GM11168 (cell line): ENCODE measurements around the gene ADSS2.
"Not testable (repeated sequence)": the region's sequence is repeated elsewhere in the genome, so short reads cannot be mapped to it uniquely, and the experiment has no call there.

Source experiments
- in situ Hi-C: fragments of 300-500 bp; cut with MboI; formaldehyde crosslinking; loops from one replicate; pipeline ENCODE4 v1.12.0; 2022; ENCODE audit warnings: low sequenced_read_pairs; ENCODE audit not compliant: unreplicated experiment

The ADSS2 gene

DNA sequence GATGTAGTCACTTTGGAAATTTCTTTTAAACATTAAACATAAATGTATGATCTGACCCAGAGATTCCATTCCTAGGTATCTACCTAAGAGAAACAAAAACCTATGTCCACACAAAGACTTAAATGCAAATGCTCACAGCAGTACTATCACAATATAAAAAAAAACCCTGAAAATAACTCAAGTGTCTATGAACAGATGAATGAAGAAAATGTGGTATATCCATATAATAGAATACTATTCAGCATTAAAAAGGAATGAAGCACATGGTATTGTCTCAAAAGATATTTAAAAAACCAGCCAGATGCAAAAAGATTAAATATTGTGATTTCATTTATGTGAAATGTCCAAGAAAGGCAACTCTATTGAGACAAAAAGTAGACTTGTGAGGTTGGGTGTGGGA lies 48.3 kb downstream of the ADSS2 start:
- in situ Hi-C loops: no loop called here

DNA sequence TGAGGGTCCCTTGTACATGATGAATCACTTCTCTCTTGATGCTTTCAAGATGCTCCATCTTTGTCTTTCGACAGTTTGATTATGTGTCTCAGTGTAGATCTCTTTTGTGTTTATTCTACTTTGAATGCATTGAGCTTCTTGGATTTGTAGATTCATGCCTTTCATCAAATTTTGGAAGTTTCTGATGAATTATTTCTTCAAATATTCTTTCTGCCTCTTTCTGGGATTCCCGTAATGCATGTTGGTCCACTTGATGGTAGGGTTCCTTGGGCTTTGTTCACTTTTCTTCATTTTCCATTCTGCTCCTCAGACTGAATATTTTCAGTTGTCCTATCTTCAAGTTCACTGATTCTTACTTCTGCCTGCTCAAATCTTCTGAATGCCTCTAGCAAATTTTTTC lies 50.7 kb downstream of the ADSS2 start:
- in situ Hi-C loops: no loop called here

DNA sequence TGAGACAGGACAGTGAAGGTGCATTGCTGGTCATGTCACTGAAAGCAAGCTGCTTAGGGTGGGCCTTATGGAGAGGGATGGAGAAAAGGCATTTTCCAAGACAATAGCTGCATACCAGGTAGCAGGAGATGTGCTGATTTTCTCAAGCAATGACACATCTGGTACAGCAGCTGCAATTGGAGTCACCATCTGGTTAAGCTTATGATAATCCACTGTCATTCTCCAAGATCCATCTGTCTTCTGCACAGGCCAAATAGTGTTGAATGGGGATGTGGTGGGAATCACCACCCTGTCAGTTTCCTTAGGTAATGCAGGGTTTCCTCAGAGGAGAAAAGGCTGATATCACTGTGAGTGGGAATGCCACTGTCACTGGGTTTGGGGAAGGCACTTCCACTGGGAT lies 54.6 kb downstream of the ADSS2 start:
- in situ Hi-C loops: no loop called here

DNA sequence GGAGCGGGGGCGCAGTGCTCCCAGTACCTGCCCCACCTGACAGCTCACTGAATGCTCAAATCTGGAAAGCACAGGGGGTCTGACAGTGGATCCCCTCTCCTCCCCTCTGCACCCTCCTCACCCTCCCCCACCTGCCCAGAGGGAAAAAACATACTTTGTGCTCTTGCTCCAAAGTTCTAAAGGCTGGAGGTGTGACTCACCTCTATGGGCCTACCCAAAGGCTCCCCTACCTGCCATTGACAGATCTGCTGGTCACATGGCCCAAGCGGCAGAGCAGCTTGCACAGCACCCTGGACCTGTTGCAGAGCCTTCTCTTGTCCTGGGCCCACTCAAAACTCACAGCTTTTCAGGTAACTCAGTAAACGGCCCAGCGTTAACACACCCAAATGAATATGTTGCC lies 55.7 kb downstream of the ADSS2 start:
- in situ Hi-C loops: no loop called here

DNA sequence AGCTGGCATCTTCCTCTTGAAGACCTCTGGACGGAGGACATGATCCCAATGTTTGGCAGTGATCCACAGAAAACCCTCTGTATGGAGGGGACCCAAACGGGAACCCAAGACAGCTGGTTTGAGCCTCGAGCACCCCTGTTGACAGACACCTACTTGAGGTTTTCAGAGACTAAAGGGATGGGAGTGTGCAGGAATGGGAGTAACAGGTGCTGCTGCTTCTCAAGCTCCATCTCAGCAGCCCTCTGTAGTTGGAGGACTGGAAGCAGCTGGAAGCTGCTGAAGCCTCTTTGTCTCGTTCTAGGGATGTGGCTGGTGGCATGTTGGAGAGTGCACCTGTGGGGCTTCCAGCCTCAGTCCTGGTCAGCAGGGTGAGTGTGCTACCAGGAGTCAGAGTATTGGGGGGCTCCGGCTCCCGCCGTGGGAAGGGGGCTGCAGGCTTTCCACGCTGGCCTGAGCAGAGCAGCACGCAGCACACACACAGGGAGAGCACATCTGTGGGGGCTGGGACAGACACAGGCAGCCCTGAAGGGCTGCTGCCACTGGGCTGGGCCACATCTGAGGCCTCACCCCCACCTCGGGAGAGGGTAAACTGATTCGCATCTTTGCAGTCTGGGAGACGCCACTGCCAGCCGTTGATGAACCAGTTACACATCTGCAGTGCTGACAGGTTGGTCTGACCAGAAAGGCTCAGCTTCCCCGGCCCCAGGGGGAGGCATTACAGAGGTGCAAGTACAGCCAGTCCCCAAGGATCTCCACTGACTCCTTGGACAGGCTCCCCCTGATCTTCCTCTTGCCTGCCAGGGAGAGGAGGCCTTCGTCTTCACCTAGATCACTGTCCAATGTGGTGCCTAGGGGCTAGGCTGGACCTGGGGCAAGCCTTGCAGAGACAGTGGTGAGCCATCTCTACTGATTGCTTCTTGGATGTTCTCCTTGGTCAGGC lies 56.6 kb downstream of the ADSS2 start:
- in situ Hi-C loops: no loop called here

DNA sequence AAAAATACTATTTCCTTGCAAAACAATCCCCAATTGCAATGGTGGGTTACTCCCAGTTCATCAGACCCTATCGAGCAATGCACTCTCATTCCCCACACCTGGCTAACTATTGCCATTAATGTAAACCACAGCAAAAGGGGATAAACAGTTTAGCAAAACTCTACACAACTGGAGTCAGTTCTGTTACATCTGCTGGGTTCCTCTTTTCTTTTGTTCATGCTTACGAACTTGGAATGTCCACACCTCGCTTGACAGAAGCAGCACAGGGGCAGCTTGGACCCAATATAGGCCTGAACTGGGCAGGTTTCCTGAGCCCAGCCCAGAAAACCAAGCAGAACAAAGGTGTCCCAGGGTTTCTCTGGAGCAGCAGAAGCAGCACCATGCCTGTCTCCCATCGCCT lies 57.4 kb downstream of the ADSS2 start:
- in situ Hi-C loops: no loop called here

DNA sequence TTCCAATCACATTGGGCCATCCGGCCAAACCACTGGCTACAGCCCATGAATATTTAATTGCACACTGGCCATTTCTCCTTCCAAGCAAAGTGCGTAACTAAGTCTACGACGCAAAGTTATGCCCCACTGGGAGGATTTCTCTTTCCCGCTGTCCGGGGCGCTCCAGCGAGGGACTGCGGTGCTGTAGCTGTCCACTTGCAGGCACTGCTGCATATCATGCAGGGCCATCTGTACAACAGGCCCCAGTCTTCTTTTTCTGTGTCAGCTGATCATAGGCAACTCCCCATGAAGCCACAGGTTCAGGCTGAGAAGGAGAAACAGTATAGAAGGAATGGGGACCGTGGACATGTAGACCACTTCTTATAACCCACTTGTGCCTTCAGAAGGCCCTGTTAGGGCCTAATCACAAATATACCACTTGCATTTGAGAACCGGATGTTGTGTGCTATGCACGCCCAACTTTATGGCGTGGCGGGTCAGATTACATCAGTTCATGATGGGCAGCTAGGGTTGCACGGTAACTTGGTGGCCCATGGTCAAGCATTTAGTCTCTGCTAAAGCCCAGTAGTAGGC lies 58.0 kb downstream of the ADSS2 start:
- in situ Hi-C loops: no loop called here

DNA sequence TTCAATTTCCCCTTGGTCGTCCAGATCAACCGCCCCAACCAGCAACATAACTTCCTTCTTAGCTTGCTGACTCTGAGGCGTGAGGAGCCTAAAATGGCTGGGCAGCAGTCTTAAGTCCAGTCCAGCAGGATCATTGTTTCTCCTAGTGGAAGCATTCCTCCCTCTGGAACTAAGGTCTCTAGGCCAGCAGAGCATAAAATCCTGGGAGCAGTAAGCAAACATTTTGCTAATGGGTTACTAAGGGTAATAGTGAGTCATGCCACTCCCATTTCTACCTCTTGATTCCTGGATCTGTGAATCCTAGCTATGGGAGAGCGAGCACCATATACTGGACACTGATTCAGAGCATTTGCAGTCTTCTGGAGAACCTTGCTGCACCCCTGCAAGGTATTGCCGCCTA lies 59.9 kb downstream of the ADSS2 start:
- in situ Hi-C loops: no loop called here

DNA sequence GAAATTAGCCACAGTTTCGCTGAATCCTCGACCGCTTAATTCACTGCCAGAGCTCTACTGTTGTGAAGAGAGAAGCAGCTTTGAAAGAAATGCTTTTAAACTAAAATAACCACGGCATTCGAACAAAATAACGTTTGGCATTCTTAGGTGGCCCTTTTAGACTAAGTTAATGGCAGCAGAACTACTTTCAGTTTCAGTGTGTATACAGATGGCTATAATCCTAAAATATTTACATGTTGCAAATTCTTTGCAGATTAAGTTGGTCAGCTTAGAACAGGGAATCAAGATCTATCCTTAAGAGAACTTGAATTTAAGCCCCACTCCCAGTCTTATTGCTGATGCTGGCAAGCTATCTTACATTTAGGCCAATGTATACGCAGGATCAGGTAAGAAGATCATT lies 62.7 kb downstream of the ADSS2 start:
- in situ Hi-C loops: no loop called here

DNA sequence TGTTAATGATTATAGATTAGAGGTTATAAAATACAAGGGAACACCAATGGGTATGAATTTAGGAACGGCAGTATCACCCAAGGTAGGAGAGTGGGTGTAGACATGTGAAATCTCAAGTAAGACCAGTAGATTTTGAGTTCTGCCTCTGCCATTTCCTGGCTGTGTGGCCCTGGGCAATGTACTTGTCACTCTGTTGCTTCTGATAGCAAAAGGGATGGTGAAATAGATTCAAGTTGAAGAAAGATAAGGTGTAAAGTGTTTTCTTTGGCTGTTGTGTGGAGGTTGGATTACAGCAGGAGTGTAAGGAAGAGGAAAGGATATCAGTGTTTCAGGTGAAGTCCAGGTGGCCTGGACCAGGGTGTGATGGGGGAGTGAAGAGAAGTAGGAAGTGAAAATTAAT lies 64.3 kb downstream of the ADSS2 start:
- in situ Hi-C loops: no loop called here

DNA sequence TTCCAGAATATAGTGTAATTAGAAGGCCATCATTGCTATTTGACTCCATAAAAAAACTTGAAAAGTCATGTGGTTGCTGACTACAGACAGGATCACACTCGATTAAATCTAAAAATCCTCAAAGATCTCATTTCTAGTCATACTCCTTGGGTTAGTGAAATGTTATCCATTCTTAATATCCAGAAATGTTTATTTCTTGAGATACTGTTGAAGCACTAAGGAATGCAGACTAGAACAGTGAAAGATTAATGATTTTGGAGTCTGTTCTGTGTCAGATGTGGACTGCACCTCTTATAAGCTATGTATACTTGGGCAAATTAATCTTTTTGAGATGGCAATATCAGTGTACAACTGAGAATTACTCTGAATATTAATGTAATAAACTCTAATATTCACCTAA lies 65.1 kb downstream of the ADSS2 start:
- in situ Hi-C loops: no loop called here

DNA sequence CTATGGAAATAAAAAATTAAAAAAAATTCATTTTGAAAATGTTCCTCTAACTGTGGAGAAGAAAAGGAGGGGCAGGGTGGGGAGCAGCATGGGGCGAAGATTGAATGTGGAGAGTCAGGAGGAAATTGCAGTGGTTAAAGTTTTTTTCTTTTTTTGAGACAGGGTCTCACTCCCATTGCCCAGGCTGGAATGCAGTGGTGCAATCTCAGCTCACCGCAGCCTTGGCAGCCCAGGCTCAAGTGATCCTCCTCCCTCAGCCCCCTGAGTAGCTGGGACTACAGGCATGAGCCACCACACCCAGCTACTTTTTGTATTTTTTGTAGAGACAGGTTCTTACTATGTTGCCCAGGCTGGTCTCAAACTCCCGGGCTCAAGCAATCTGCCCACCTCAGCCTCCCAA lies 67.6 kb downstream of the ADSS2 start:
- in situ Hi-C loops: no loop called here

DNA sequence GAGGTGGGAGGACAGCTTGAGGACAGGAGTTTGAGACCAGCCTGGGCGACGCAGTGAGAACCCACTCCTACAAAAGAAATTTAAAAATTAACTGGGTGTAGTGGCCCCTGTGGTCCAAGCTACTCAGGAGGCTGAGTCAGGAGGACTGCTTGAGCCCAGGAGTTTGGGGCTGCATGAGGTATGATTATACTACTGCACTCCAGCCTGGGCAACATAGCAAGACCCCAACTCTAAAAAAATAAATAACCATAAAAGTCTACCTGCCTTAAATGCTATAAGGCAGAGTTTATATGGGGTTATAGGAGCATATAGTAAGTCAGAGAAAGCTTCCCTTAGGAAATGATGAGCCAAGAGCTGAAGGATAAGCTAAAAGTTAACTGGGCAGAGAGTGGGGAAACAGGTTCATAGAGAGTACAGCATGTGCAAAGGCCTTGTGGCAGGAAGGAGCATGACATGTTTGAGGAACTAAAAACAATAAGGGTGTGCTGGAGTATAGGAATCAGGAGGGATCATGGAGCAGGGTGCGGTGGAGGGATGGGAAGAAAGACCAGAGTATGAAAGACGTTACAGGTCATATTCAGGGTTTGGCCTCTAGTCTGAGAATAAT lies 68.3 kb downstream of the ADSS2 start:
- in situ Hi-C loops: no loop called here

DNA sequence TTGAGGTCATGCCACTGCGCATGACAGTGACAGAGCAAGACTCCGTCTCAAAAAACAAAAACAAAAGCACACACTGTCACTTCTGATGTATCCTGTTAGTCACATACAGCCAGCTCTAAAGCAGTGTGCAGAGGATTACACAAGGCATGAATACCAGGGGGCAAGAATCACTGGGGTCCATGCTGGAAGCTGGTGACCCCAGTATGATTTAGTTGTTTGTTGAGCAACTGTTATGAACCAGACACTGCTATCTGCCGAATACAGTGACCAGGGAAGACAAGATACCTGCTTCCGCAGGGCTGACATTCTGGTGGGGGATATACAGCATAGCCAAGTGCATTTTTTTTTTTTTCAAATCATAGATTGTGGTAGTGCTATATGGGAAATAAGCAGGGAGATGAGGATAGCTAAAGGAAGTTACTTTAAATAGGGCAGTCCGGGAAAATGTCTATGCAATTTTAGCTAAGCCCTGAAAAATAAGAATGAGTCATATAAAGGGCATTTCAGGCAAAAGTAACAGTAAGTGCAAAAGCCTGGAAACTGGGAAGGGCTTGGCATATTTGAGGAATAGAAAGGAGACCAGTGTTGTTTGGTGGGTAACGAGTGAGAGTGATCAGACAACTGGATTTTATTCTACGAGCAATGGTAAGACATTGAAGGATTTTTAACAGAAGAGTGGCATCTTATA lies 69.7 kb downstream of the ADSS2 start:
- in situ Hi-C loops: no loop called here

DNA sequence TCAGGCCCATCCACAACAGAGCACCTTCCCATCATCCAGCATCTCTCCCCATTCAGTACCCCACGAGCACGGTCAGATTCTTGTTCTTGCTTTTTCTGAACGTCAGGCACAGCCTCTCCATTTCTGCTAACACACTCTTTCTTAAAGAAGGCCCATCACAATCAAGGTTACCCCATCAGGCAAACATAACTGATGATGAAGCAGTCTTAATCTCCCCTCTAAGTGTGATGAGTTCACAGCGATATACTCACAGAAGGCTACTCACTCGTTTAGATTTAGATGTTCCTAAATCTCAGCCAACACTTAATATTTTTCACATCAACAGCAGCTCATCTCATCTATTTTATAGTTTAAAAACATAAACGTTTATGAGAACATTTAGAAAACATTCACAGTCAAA lies 75.6 kb downstream of the ADSS2 start:
- in situ Hi-C loops: no loop called here

DNA sequence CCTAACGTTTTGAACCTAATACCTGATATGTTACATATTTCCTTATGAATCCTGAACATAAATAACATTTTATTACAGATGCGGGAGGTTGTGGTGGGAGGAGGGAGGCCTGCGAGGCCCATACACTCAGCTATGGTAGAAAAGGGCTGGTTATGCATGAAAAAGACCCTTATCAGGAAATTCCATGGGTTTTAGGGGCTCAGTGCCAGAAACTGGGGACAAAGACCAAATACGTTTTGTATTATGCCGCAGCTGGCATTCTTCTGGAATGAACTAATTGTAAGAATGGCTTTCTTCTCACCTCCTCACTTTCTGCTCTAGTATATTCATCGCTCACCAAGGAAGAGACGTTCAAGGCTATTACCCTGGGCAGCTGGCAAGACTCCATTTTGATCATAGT lies 76.7 kb downstream of the ADSS2 start:
- in situ Hi-C loops: no loop called here

DNA sequence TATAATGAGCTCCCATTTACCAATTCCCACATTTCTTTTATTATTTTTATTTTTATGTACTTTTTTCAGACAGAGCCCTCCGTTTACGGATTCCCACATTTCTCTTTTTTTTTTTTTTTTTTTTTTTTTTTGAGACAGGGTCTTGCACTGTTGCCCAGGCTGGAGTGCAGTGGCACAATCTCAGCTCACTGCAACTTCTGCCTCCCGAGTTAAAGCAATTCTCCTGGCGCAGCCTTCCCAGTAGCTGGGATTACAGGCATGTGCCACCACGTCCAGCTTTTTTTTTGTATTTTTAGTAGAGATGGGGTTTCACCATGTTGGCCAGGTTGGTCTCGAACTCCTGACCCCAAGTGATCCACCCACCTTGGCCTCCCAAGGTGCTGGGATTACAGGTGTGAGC lies 77.2 kb downstream of the ADSS2 start:
- in situ Hi-C loops: not testable (repeated sequence)

DNA sequence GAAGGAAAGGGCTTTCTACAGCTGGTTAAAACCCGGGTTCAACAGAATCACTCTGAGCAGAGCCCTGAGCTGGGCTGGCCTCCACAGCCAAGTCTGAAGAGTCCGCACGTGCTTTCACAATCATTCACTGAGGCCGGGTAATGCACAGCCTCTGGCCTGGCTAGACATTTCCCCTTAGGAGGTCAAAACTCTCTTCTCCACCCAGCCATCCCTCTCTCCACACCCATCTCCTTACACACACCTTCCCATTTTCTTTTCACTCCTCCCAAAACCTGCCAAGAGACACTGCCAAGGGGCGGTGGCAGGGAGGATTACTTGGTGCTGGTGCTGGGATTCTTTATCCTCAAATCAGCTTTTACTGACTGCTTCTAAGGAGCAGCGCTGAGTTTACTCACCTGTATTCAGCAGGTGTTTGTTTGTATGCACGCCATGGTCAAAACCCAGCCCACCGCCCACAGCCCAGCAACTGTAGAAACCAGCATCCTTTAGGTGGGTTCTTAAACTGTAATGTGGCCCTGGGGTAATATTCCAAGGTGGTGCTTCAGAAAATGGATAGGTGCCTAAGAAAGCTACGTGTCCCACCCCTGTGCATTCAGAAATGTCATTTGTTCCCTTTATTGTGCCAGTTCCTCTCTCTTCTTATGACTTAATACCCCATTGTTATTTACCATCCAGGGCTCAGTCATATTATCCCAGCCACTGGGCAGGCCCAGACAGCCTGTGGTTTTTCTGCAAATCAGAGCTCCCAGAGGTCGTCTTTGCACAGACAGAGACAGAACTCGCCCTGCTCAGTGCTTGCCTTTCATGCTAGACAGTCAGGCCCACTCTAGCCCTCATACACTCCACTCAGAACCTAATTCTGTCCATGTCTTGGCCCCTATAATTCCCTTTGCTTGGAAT lies 80.2 kb downstream of the ADSS2 start:
- in situ Hi-C loops: no loop called here

DNA sequence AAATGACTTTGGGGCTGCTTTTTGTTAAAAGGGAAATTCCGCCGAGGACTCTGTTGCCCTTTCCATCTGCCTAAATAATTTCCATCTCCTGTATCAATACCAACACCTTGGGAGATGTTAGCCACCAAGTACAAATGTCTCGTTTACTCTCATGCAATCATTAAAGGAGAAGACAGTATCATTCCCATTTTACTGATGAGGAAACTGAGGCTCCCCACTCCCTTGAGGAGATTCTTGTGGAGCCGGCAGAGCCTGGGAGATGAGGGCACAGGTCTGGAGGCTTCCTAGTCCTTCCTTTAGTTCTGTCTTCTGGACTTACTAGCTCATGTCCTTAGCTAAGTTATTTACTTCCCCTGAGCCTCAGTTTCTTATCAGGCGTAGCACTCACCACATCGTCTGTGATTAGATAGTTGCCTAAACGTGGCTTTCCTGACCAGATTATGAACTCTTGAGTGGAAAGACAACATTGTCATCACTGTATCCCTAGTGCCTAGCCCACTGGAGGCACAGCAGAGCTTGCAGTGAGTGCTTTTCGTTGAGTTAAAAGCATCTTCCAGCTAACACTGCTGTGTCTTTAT lies 81.6 kb downstream of the ADSS2 start:
- in situ Hi-C loops: no loop called here
